GM23338 (cell line): ENCODE results near the gene SLC25A36. TPM values are rescaled to one million over a fixed set of nuclear protein-coding genes. Genes with fewer than 3 reads are reported as not detected.

ENCODE experiments used
- ATAC-seq: fragments of 200-7000 bp; cut with Tn5 transposase; 3 replicates; pipeline ENCODE4 v1.9.1; 2020
- DNase-seq: peaks from one replicate; pipeline ENCODE4 v3.0.0-alpha.2; 2015; ENCODE audit warnings: low spot score
- H2AFZ ChIP-seq: fragments of 200-600 bp; sonication (generic); 2 replicates; pipeline ENCODE4 v1.8.0; 2016; ENCODE audit warnings: antibody characterized with exemption, mild to moderate bottlenecking, moderate library complexity
- H3F3A ChIP-seq: fragments of 200-600 bp; sonication (generic); replicated peaks from 2 replicates; pipeline ENCODE4 v1.8.0; 2017; ENCODE audit warnings: antibody characterized with exemption, mixed run types, low read depth
- H3K27ac ChIP-seq: fragments of 200-600 bp; sonication (generic); 2 replicates; pipeline ENCODE4 v1.6.1; 2016; ENCODE audit warnings: low read depth
- H3K27me3 ChIP-seq: fragments of 200-600 bp; sonication (generic); 2 replicates; pipeline ENCODE4 v1.8.0; 2016; ENCODE audit warnings: mild to moderate bottlenecking, mixed run types, moderate library complexity; ENCODE audit not compliant: insufficient read depth
- H3K36me3 ChIP-seq: fragments of 200-600 bp; sonication (generic); 2 replicates; pipeline ENCODE4 v1.8.0; 2016; ENCODE audit warnings: mild to moderate bottlenecking; ENCODE audit not compliant: insufficient read depth
- H3K4me1 ChIP-seq: fragments of 200-600 bp; sonication (generic); 2 replicates; pipeline ENCODE4 v1.8.0; 2016; ENCODE audit warnings: mild to moderate bottlenecking, moderate library complexity; ENCODE audit not compliant: insufficient read depth
- H3K4me2 ChIP-seq: fragments of 200-600 bp; sonication (generic); 2 replicates; pipeline ENCODE4 v1.7.1; 2017; ENCODE audit warnings: mixed run types
- H3K4me3 ChIP-seq: fragments of 200-600 bp; sonication (generic); 2 replicates; pipeline ENCODE4 v1.6.1; 2016; ENCODE audit warnings: mixed run types
- H3K79me2 ChIP-seq: fragments of 200-600 bp; sonication (generic); replicated peaks from 2 replicates; pipeline ENCODE4 v1.8.0; 2017; ENCODE audit warnings: mild to moderate bottlenecking; ENCODE audit not compliant: insufficient read depth
- H3K9me2 ChIP-seq: fragments of 200-600 bp; sonication (generic); 2 replicates; pipeline ENCODE4 v1.8.0; 2017; ENCODE audit not compliant: insufficient read depth
- H4K20me1 ChIP-seq: fragments of 200-600 bp; sonication (generic); replicated peaks from 2 replicates; pipeline ENCODE4 v1.8.0; 2017; ENCODE audit warnings: mild to moderate bottlenecking; ENCODE audit not compliant: insufficient read depth
- H3K27ac Mint-ChIP-seq: 2 replicates; pipeline ENCODE4 v1.8.0; 2020; ENCODE audit warnings: inconsistent platforms, mild to moderate bottlenecking, moderate library complexity, mixed read lengths
- H3K27me3 Mint-ChIP-seq: 3 replicates; pipeline ENCODE4 v1.8.0; 2022; ENCODE audit warnings: low read depth, mild to moderate bottlenecking, moderate library complexity, mixed read lengths, inconsistent platforms; ENCODE audit not compliant: insufficient read depth, poor library complexity
- H3K36me3 Mint-ChIP-seq: 3 replicates; pipeline ENCODE4 v1.8.0; 2021; ENCODE audit warnings: low read depth, mild to moderate bottlenecking, inconsistent platforms, moderate library complexity, mixed read lengths
- H3K4me1 Mint-ChIP-seq: 3 replicates; pipeline ENCODE4 v1.8.0; 2020; ENCODE audit warnings: mild to moderate bottlenecking, inconsistent platforms, mixed read lengths
- H3K4me3 Mint-ChIP-seq: 3 replicates; pipeline ENCODE4 v1.8.0; 2021; ENCODE audit warnings: moderate library complexity, mild to moderate bottlenecking, inconsistent platforms, mixed read lengths
- H3K9me3 Mint-ChIP-seq: 3 replicates; pipeline ENCODE4 v1.8.0; 2020; ENCODE audit warnings: moderate library complexity, mild to moderate bottlenecking, inconsistent platforms, mixed read lengths
- CREB1 ChIP-seq: fragments of 250-450 bp; sonication (Bioruptor Pico); IDR thresholded peaks from 2 replicates; pipeline ENCODE4 v1.5.0; 2020; ENCODE audit warnings: low read depth, mild to moderate bottlenecking, moderate library complexity
- EZH2 ChIP-seq: fragments of 200-600 bp; sonication (generic); IDR thresholded peaks from one replicate; pipeline ENCODE4 v1.8.0; 2017; ENCODE audit warnings: antibody characterized with exemption, mild to moderate bottlenecking, low read depth; ENCODE audit not compliant: unreplicated experiment
- EZH2phosphoT487 ChIP-seq: fragments of 200-600 bp; sonication (generic); IDR thresholded peaks from one replicate; pipeline ENCODE4 v1.8.1; 2018; ENCODE audit warnings: antibody characterized with exemption; ENCODE audit not compliant: unreplicated experiment
- JUNB ChIP-seq: IDR thresholded peaks from one replicate; pipeline ENCODE4 v1.6.1; 2016; ENCODE audit warnings: antibody characterized with exemption; ENCODE audit not compliant: unreplicated experiment
- NANOG ChIP-seq: IDR thresholded peaks from 2 replicates; pipeline ENCODE4 v1.6.1; 2016; ENCODE audit warnings: antibody characterized with exemption, borderline replicate concordance
- POLR2AphosphoS5 ChIP-seq: IDR thresholded peaks from 2 replicates; pipeline ENCODE4 v1.6.1; 2016; ENCODE audit warnings: antibody characterized with exemption, low read depth
- REST ChIP-seq: IDR thresholded peaks from one replicate; pipeline ENCODE4 v1.6.1; 2018; ENCODE audit warnings: antibody characterized with exemption; ENCODE audit not compliant: unreplicated experiment
- STAT1 ChIP-seq: IDR thresholded peaks from one replicate; pipeline ENCODE4 v1.6.1; 2016; ENCODE audit warnings: antibody characterized with exemption; ENCODE audit not compliant: unreplicated experiment
- ZNF462 ChIP-seq: fragments of 250-450 bp; sonication (Bioruptor Pico); IDR thresholded peaks from 2 replicates; pipeline ENCODE4 v1.5.0; 2020; ENCODE audit warnings: mild to moderate bottlenecking, moderate library complexity
- polyA plus RNA-seq: library from polyadenylated mRNA; unstranded; fragments of >200 nt; fragmentation: Nextera tagmentation; extraction: Ambion mirVana; gene quantifications from 2 replicates; pipeline ENCODE4 v1.2.1, GENCODE V29; 2016
- total RNA-seq: library from RNA; depleted of rRNA; stranded (reverse); fragments of >200 nt; shearing (Covaris generic); gene quantifications from 2 replicates; pipeline ENCODE4 v1.2.3, GENCODE V29; 2014
- TF ChIP-seq, protein P1 (sequence below): IDR thresholded peaks from 2 replicates; pipeline ENCODE4 v1.6.1; 2016; ENCODE audit warnings: antibody characterized with exemption

The SLC25A36 gene
- total and polyA plus RNA-seq, 2 experiments from 2014 or later, result 113 to 123 TPM

DNA sequence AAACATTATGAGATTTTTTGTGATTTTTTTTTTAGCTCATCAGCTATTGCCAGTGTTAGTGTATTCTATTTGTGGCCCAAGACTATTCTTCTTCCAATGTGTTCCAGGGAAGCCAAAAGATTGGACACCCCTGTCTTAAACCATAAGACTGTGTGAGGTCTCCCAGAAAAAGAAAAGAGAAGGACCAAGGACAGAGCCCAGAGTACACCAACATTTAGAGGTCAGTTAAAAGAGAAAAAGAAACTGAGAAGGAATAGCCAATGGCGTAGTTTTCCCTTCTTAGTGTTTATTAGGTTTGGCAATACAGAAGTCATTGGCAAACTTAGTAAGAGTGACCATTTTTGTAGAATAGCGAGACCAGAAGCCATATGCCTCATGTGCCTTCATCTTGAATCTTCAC is 36.1 kb upstream of the SLC25A36 start:
- Mint-ChIP-seq H3K4me3 (no peak overlapping the region), H3K27ac (no peak overlapping the region), H3K27me3 (peaks cover 5% of the 10 kb centered on the region), H3K4me1 (no peaks in the 10 kb centered on the region), H3K36me3 (no peaks in the 10 kb centered on the region), H3K9me3 (no peaks in the 10 kb centered on the region)
- DNase-seq (no peak), ATAC-seq (no peak)
- Histone ChIP-seq H3K9me2 (peaks cover 10% of the 10 kb centered on the region; the same call in 1 of the 2 replicates), H3K4me1 (no peaks in the 10 kb centered on the region), H3F3A (no peaks in the 10 kb centered on the region), H3K27ac (no peak overlapping the region), H3K4me3 (no peak overlapping the region), H3K79me2 (no peaks in the 10 kb centered on the region), H3K27me3 (no peaks in the 10 kb centered on the region), H2AFZ (no peak overlapping the region), H3K4me2 (no peak overlapping the region), H4K20me1 (no peaks in the 10 kb centered on the region), H3K36me3 (no peaks in the 10 kb centered on the region)
- TF ChIP-seq EZH2 (no peak), ZNF462 (CRISPR knock-in tag) (no peak), STAT1 (no peak), NANOG (no peak), CREB1 (CRISPR knock-in tag) (no peak)

DNA sequence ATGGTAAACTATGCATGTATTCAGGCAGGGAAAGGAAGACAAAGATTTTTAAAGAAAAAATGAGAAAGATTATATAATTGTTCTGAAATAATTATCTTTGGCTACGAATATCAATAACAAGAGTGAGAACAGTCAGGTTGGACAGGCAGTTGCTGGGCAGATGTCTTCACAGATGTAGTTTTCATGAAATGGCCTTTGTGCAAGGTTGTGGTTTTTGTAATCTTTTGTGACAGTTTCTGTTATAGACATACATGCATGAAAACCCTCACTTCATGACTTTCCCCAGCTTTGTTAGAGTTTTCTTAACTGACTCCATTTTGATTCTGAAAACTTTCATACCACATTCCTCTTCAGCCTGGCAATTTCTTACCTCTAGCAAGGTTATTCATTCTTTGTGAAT is 34.9 kb upstream of the SLC25A36 start:
- Histone ChIP-seq H2AFZ (no peak overlapping the region), H3K4me2 (no peak overlapping the region), H3K27ac (no peak overlapping the region), H4K20me1 (no peaks in the 10 kb centered on the region), H3K4me3 (no peak overlapping the region), H3K36me3 (no peaks in the 10 kb centered on the region), H3K79me2 (no peaks in the 10 kb centered on the region), H3K27me3 (no peaks in the 10 kb centered on the region), H3F3A (no peaks in the 10 kb centered on the region), H3K9me2 (no peaks in the 10 kb centered on the region), H3K4me1 (no peaks in the 10 kb centered on the region)
- Mint-ChIP-seq H3K9me3 (no peaks in the 10 kb centered on the region), H3K36me3 (no peaks in the 10 kb centered on the region), H3K4me1 (no peaks in the 10 kb centered on the region), H3K27me3 (no peaks in the 10 kb centered on the region), H3K27ac (no peak overlapping the region), H3K4me3 (no peak overlapping the region)
- DNase-seq, result no peak
- no peak for ATAC-seq
- TF ChIP-seq POLR2AphosphoS5, result no peak
- no peak for TF ChIP-seq REST
- TF ChIP-seq, protein P1, sequence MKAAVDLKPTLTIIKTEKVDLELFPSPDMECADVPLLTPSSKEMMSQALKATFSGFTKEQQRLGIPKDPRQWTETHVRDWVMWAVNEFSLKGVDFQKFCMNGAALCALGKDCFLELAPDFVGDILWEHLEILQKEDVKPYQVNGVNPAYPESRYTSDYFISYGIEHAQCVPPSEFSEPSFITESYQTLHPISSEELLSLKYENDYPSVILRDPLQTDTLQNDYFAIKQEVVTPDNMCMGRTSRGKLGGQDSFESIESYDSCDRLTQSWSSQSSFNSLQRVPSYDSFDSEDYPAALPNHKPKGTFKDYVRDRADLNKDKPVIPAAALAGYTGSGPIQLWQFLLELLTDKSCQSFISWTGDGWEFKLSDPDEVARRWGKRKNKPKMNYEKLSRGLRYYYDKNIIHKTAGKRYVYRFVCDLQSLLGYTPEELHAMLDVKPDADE, result no peak
- no peak for TF ChIP-seq EZH2phosphoT487
- no peak for TF ChIP-seq STAT1
- no peak for TF ChIP-seq JUNB
